Activated CD4-positive, alpha-beta memory T cell treated with anti-CD3 and anti-CD28 coated beads, Interleukin-2, amount 10 ng/mL, durations not matched to agents 7 days and 5 days (primary cell): ENCODE results near the gene PPIF. TPM values are rescaled to one million over a fixed set of nuclear protein-coding genes. Genes with fewer than 3 reads are reported as not detected.

Experiments
- CTCF ChIA-PET: fragments of 350-600 bp; sonication (Branson Sonifier 250); formaldehyde crosslinking; loops from one replicate; lab custom pipeline; 2021; ENCODE audit warnings: antibody characterized with exemption, inconsistent platforms; lab: Charles Lee
- POLR2A ChIA-PET: fragments of 350-600 bp; sonication (Branson Sonifier 250); formaldehyde crosslinking; loops from one replicate; lab custom pipeline; 2021; ENCODE audit warnings: antibody characterized with exemption; lab: Charles Lee
- DNase-seq: peaks from one replicate; pipeline ENCODE4 v3.0.0-alpha.2; 2020
- H3K27ac Mint-ChIP-seq: one replicate; pipeline ENCODE4 v1.8.0; 2021; ENCODE audit warnings: mild to moderate bottlenecking, mixed read lengths
- H3K27me3 Mint-ChIP-seq: one replicate; pipeline ENCODE4 v1.8.0; 2021; ENCODE audit warnings: mixed read lengths
- H3K36me3 Mint-ChIP-seq: one replicate; pipeline ENCODE4 v1.8.0; 2021; ENCODE audit warnings: low read depth, mixed read lengths
- H3K4me1 Mint-ChIP-seq: one replicate; pipeline ENCODE4 v1.8.0; 2021; ENCODE audit warnings: mixed read lengths
- H3K4me3 Mint-ChIP-seq: one replicate; pipeline ENCODE4 v1.8.0; 2021; ENCODE audit warnings: mild to moderate bottlenecking, mixed read lengths
- H3K9me3 Mint-ChIP-seq: one replicate; pipeline ENCODE4 v1.8.0; 2021; ENCODE audit warnings: mixed read lengths
- total RNA-seq, 2 experiments: library from RNA; stranded (reverse); gene quantifications; one replicate each; pipeline ENCODE4 v1.2.3, GENCODE V29; 2021

PPIF gene
- total RNA-seq, 2 experiments from 2014 or later, result 80.7 to 88.4 TPM

GRCh38 chr10:79353726-79354125 is 6.5 kb downstream of the PPIF start:
- Mint-ChIP-seq H3K4me3 (no peak overlapping the region), H3K27me3 (no peaks in the 10 kb centered on the region), H3K9me3 (no peaks in the 10 kb centered on the region), H3K36me3 (peaks cover 79% of the 10 kb centered on the region), H3K27ac (no peak overlapping the region), H3K4me1 (peaks cover 63% of the 10 kb centered on the region)
- no peak for DNase-seq
- ChIA-PET CTCF (interaction anchor here (1.0 kb wide), 1 partner anchor 21 kb away, joined by 6 read pairs; no protein-coding TSS in a partner anchor), POLR2A (interaction anchor here (1.3 to 1.7 kb wide), 3 partner anchors 10 to 62 kb away, joined by 3 to 5 read pairs (median 4); no protein-coding TSS in a partner anchor)

- no peak for DNase-seq
- H3K36me3 Mint-ChIP-seq, result peaks cover 75% of the 10 kb centered on the region
- ChIA-PET POLR2A (interaction anchor here (1.7 kb wide), 2 partner anchors 31 to 63 kb away, joined by 4 to 5 read pairs; no protein-coding TSS in a partner anchor), CTCF (interaction anchor here (1.0 kb wide), 1 partner anchor 20 kb away, joined by 6 read pairs; no protein-coding TSS in a partner anchor)
- peaks cover 59% of the 10 kb centered on the region for H3K4me1 Mint-ChIP-seq
- H3K9me3 Mint-ChIP-seq, result no peaks in the 10 kb centered on the region
- H3K27me3 Mint-ChIP-seq, result no peaks in the 10 kb centered on the region
- H3K27ac Mint-ChIP-seq, result no peak overlapping the region
- H3K4me3 Mint-ChIP-seq, result no peak overlapping the region
These were observed 6.9 kb downstream of the PPIF start for GRCh38 chr10:79354141-79354540.

- Mint-ChIP-seq H3K4me1 (peaks cover 54% of the 10 kb centered on the region), H3K4me3 (no peak overlapping the region)
- CTCF ChIA-PET, result interaction anchor here (1.0 kb wide), 1 partner anchor 20 kb away, joined by 6 read pairs; no protein-coding TSS in a partner anchor
These were observed 7.3 kb downstream of the PPIF start for GRCh38 chr10:79354615-79355014.

GRCh38 chr10:79355420-79356017 is 8.2 kb downstream of the PPIF start:
- H3K4me1 Mint-ChIP-seq, result peaks cover 46% of the 10 kb centered on the region
- no peak for DNase-seq
- CTCF ChIA-PET, result no interaction called here
- H3K27ac Mint-ChIP-seq, result no peak overlapping the region
- POLR2A ChIA-PET, result interaction anchor here (1.0 to 1.5 kb wide), 3 partner anchors 8 to 38 kb away, joined by 3 to 5 read pairs (median 3); no protein-coding TSS in a partner anchor
- no peak overlapping the region for H3K4me3 Mint-ChIP-seq
- H3K27me3 Mint-ChIP-seq, result no peaks in the 10 kb centered on the region
- peaks cover 62% of the 10 kb centered on the region for H3K36me3 Mint-ChIP-seq
- H3K9me3 Mint-ChIP-seq, result no peaks in the 10 kb centered on the region

More at GRCh38 chr10:79354615-79355014, 7.3 kb downstream of the PPIF start:
- POLR2A ChIA-PET, result interaction anchor here (1.5 to 1.7 kb wide), 2 partner anchors 31 to 37 kb away, joined by 3 to 5 read pairs; no protein-coding TSS in a partner anchor
- Mint-ChIP-seq H3K36me3 (peaks cover 70% of the 10 kb centered on the region), H3K9me3 (no peaks in the 10 kb centered on the region), H3K27me3 (no peaks in the 10 kb centered on the region), H3K27ac (no peak overlapping the region)
- DNase-seq, result no peak

- CTCF ChIA-PET, result interaction anchor here (1.1 kb wide), 1 partner anchor 18 kb away, joined by 3 read pairs; no protein-coding TSS in a partner anchor
- no peak overlapping the region for H3K27ac Mint-ChIP-seq
- H3K9me3 Mint-ChIP-seq, result no peaks in the 10 kb centered on the region
- peaks cover 47% of the 10 kb centered on the region for H3K4me1 Mint-ChIP-seq
- H3K4me3 Mint-ChIP-seq, result no peak overlapping the region
- H3K36me3 Mint-ChIP-seq, result peaks cover 58% of the 10 kb centered on the region
- DNase-seq, result peak; percentile 14
- H3K27me3 Mint-ChIP-seq, result no peaks in the 10 kb centered on the region
- POLR2A ChIA-PET, result interaction anchor here (1.0 to 1.5 kb wide), 3 partner anchors 8 to 39 kb away, joined by 3 to 5 read pairs (median 3); no protein-coding TSS in a partner anchor
These were observed 8.8 kb downstream of the PPIF start for GRCh38 chr10:79356104-79356503.

GRCh38 chr10:79357180-79357579 is 9.9 kb downstream of the PPIF start:
- POLR2A ChIA-PET, result interaction anchor here (1.1 to 1.3 kb wide), 2 partner anchors 8 to 9 kb away, joined by 3 to 5 read pairs; no protein-coding TSS in a partner anchor
- H3K27ac Mint-ChIP-seq, result no peak overlapping the region
- CTCF ChIA-PET, result interaction anchor here (1.1 to 1.2 kb wide), 3 partner anchors 9 to 17 kb away, joined by 3 to 6 read pairs (median 4); no protein-coding TSS in a partner anchor
- H3K27me3 Mint-ChIP-seq, result no peaks in the 10 kb centered on the region
- peak; percentile 10 for DNase-seq
- no peaks in the 10 kb centered on the region for H3K9me3 Mint-ChIP-seq
- H3K36me3 Mint-ChIP-seq, result peaks cover 51% of the 10 kb centered on the region
- peaks cover 52% of the 10 kb centered on the region for H3K4me1 Mint-ChIP-seq
- H3K4me3 Mint-ChIP-seq, result no peak overlapping the region

- H3K4me3 Mint-ChIP-seq, result no peak overlapping the region
- peak; percentile 1 for DNase-seq
- H3K4me1 Mint-ChIP-seq, result peaks cover 38% of the 10 kb centered on the region
- H3K27me3 Mint-ChIP-seq, result peaks cover 10% of the 10 kb centered on the region
- H3K36me3 Mint-ChIP-seq, result peaks cover 35% of the 10 kb centered on the region
- ChIA-PET POLR2A (interaction anchor here (0.7 to 1.8 kb wide), 2 partner anchors 9 to 11 kb away, joined by 3 to 4 read pairs; partner anchors contain the start of gene PPIF), CTCF (no interaction called here)
- H3K27ac Mint-ChIP-seq, result no peak overlapping the region
- H3K9me3 Mint-ChIP-seq, result no peaks in the 10 kb centered on the region
These were observed 11.5 kb downstream of the PPIF start for GRCh38 chr10:79358811-79359210.

GRCh38 chr10:79359816-79360498 is 12.7 kb downstream of the PPIF start:
- Mint-ChIP-seq H3K27me3 (peaks cover 18% of the 10 kb centered on the region), H3K4me3 (no peak overlapping the region), H3K27ac (no peak overlapping the region), H3K36me3 (peaks cover 23% of the 10 kb centered on the region), H3K4me1 (peaks cover 28% of the 10 kb centered on the region), H3K9me3 (no peaks in the 10 kb centered on the region)
- CTCF ChIA-PET, result interaction anchor here (1.0 kb wide), 1 partner anchor 14 kb away, joined by 3 read pairs; no protein-coding TSS in a partner anchor
- DNase-seq, result peak; percentile 7
- POLR2A ChIA-PET, result interaction anchor here (1.1 to 1.8 kb wide), 2 partner anchors 10 to 11 kb away, joined by 4 read pairs; no protein-coding TSS in a partner anchor

- peaks cover 16% of the 10 kb centered on the region for H3K36me3 Mint-ChIP-seq
- DNase-seq, result peak; percentile 9
- H3K27me3 Mint-ChIP-seq, result peaks cover 22% of the 10 kb centered on the region
- no peak overlapping the region for H3K27ac Mint-ChIP-seq
- no peak overlapping the region for H3K4me3 Mint-ChIP-seq
- CTCF ChIA-PET, result interaction anchor here (1.0 to 2.0 kb wide), 2 partner anchors 14 to 15 kb away, joined by 3 to 6 read pairs; no protein-coding TSS in a partner anchor
- peaks cover 23% of the 10 kb centered on the region for H3K4me1 Mint-ChIP-seq
- POLR2A ChIA-PET, result interaction anchor here (1.1 kb wide), 1 partner anchor 12 kb away, joined by 4 read pairs; no protein-coding TSS in a partner anchor
- H3K9me3 Mint-ChIP-seq, result no peaks in the 10 kb centered on the region
These were observed 13.5 kb downstream of the PPIF start for GRCh38 chr10:79360499-79361342.

- Mint-ChIP-seq H3K4me3 (no peak overlapping the region), H3K36me3 (peaks cover 8% of the 10 kb centered on the region), H3K27me3 (peaks cover 22% of the 10 kb centered on the region), H3K9me3 (no peaks in the 10 kb centered on the region), H3K4me1 (peaks cover 17% of the 10 kb centered on the region), H3K27ac (no peak overlapping the region)
- POLR2A ChIA-PET, result no interaction called here
- DNase-seq, result peak; percentile 16
- CTCF ChIA-PET, result interaction anchor here (2.0 kb wide), 1 partner anchor 13 kb away, joined by 6 read pairs; no protein-coding TSS in a partner anchor
These were observed 14.6 kb downstream of the PPIF start for GRCh38 chr10:79361726-79362397.

- DNase-seq, result peak; percentile 3
- H3K27ac Mint-ChIP-seq, result no peak overlapping the region
- CTCF ChIA-PET, result no interaction called here
- H3K4me3 Mint-ChIP-seq, result no peak overlapping the region
- H3K27me3 Mint-ChIP-seq, result peaks cover 40% of the 10 kb centered on the region
- H3K9me3 Mint-ChIP-seq, result peaks cover 2% of the 10 kb centered on the region
- H3K36me3 Mint-ChIP-seq, result no peaks in the 10 kb centered on the region
- peaks cover 11% of the 10 kb centered on the region for H3K4me1 Mint-ChIP-seq
- POLR2A ChIA-PET, result no interaction called here
These were observed 20.3 kb downstream of the PPIF start for GRCh38 chr10:79367426-79368189.
